Gastroesophageal sphincter (tissue), 4 donors: Measurements from ENCODE around the gene CTSW. TPM values are rescaled to one million over a fixed set of nuclear protein-coding genes. Genes with fewer than 3 reads are reported as not detected.
A peak's percentile ranks its signal among the peaks of the same experiment; 100 is the strongest.

ENCODE experiments used
- ATAC-seq: fragments of 150-250 bp; one replicate; pipeline ENCODE4 v1.9.1; 2016; ENCODE audit warnings: mild to moderate bottlenecking, moderate library complexity
- H3K27ac ChIP-seq, 4 donors: fragments of 200-600 bp; sonication (generic) in 3 of 4; 1 replicate in 3 of 4; 2 replicates in 1 of 4; pipeline ENCODE4 v1.5.1; 2016 to 2019
- H3K27me3 ChIP-seq: fragments of 200-600 bp; sonication (generic); one replicate; pipeline ENCODE4 v1.5.1; 2019
- H3K36me3 ChIP-seq, 2 donors: fragments of 200-600 bp; sonication (generic); one replicate each; pipeline ENCODE4 v1.5.1; 2019; ENCODE audit warnings: control low read depth in 1 of 2
- H3K4me1 ChIP-seq, 3 donors: fragments of 200-600 bp; sonication (generic); 1 replicate in 2 of 3; 2 replicates in 1 of 3; pipeline ENCODE4 v1.5.1; 2016 to 2019; ENCODE audit warnings: control low read depth in 2 of 3
- H3K4me3 ChIP-seq, 2 donors: fragments of 200-600 bp; sonication (generic); one replicate each; pipeline ENCODE4 v1.5.1; 2019; ENCODE audit warnings: mild to moderate bottlenecking in 1 of 2, moderate library complexity in 1 of 2
- H3K9me3 ChIP-seq, 3 donors: fragments of 200-600 bp; sonication (generic); one replicate each; pipeline ENCODE4 v1.5.1; 2017 to 2019; ENCODE audit warnings: control low read depth in 2 of 3
- CTCF ChIP-seq, 4 experiments: fragments of 200-600 bp in 2 of 4; fragments of 450-650 bp in 2 of 4; sonication (generic) in 1 of 4; IDR thresholded peaks; one replicate each; pipeline ENCODE4 v1.5.1; 2017 to 2019; ENCODE audit warnings: antibody characterized with exemption in 4 of 4, mild to moderate bottlenecking in 2 of 4, moderate library complexity in 2 of 4
- EP300 ChIP-seq: sonication (generic); formaldehyde crosslinking; IDR thresholded peaks from one replicate; pipeline ENCODE4 v1.6.1; 2017; ENCODE audit warnings: antibody characterized with exemption, mild to moderate bottlenecking
- POLR2A ChIP-seq, 2 donors: fragments of 450-650 bp; IDR thresholded peaks; one replicate each; pipeline ENCODE4 v1.6.1; 2017; ENCODE audit warnings: antibody characterized with exemption in 2 of 2, mild to moderate bottlenecking in 2 of 2, moderate library complexity in 1 of 2
- POLR2AphosphoS5 ChIP-seq: sonication (generic); formaldehyde crosslinking; IDR thresholded peaks from one replicate; pipeline ENCODE4 v1.6.1; 2017; ENCODE audit warnings: antibody characterized with exemption
- WGBS, 2 donors: methylation state at CpG; one replicate each; pipeline ENCODE4 v1.1.5; 2018; ENCODE audit warnings: low coverage in 1 of 2; 5-methylcytosine and 5-hydroxymethylcytosine counted together
- total RNA-seq, 4 donors: library from RNA; depleted of rRNA; stranded (reverse); fragments of >200 nt; gene quantifications; one replicate each; pipeline ENCODE4 v1.1.0, GENCODE V29; 2016

CTSW gene
- total RNA-seq, 4 donors from 2014 or later: 0.52 to 3.6 (median 0.94) TPM; not detected in 1

GRCh38 chr11:65911682-65912568 is 32.3 kb downstream of the CTSW start:
- Histone ChIP-seq H3K27me3 (no peaks in the 10 kb centered on the region), H3K4me3 (no peak overlapping the region), H3K4me1 (peaks cover 0 to 51% (median 30%) of the 10 kb centered on the region in 3 donors), H3K27ac (peak overlapping the region in 2 of 4 donors; percentile 45 to 51), H3K9me3 (no peaks in the 10 kb centered on the region), H3K36me3 (peaks cover 0 to 2% of the 10 kb centered on the region in 2 donors)
- TF ChIP-seq POLR2AphosphoS5 (peak; percentile 62), POLR2A (IDR thresholded peaks at IDR 0.05) (no peak), EP300 (no peak), CTCF (IDR thresholded peaks at IDR 0.05) (peak in 3 of 4 experiments; percentile 27 to 45 (median 30))
- peak; percentile 44 for ATAC-seq
- 19 to 21% methylated on average over 8 to 10 of the region's 14 CpGs for WGBS, 2 donors

- 31% methylated on average over 2 of the region's 4 CpGs; no CpG with 5 or more reads in 1 of the 2 donors for WGBS, 2 donors
- no peak for TF ChIP-seq POLR2A (IDR thresholded peaks at IDR 0.05)
- no peak for TF ChIP-seq CTCF (IDR thresholded peaks at IDR 0.05)
- TF ChIP-seq POLR2AphosphoS5: no peak
- no peak for TF ChIP-seq EP300
- H3K9me3 ChIP-seq: no peaks in the 10 kb centered on the region
- no peak overlapping the region for H3K4me3 ChIP-seq
- H3K4me1 ChIP-seq: peaks cover 0 to 60% (median 40%) of the 10 kb centered on the region in 3 donors
- no peaks in the 10 kb centered on the region for H3K27me3 ChIP-seq
- no peak for ATAC-seq
- peak overlapping the region in 2 of 4 donors; percentile 1 to 8 for H3K27ac ChIP-seq
- H3K36me3 ChIP-seq: peaks cover 0 to 8% of the 10 kb centered on the region in 2 donors
Observed at GRCh38 chr11:65912845-65913244, 33.2 kb downstream of the CTSW start.

GRCh38 chr11:65915101-65915820 is 35.6 kb downstream of the CTSW start:
- ATAC-seq: no peak
- H3K4me3 ChIP-seq: no peak overlapping the region
- WGBS, 2 donors: 60 to 80% methylated on average over 1 to 4 of the region's 10 CpGs
- no peaks in the 10 kb centered on the region for H3K9me3 ChIP-seq
- H3K36me3 ChIP-seq: peaks cover 0 to 8% of the 10 kb centered on the region in 2 donors
- H3K27ac ChIP-seq: peak overlapping the region; percentile 66 to 98 (median 97)
- H3K4me1 ChIP-seq: peaks cover 0 to 69% (median 45%) of the 10 kb centered on the region in 3 donors
- no peaks in the 10 kb centered on the region for H3K27me3 ChIP-seq
- no peak for TF ChIP-seq POLR2A (IDR thresholded peaks at IDR 0.05)
- no peak for TF ChIP-seq EP300
- TF ChIP-seq CTCF (IDR thresholded peaks at IDR 0.05): no peak
- no peak for TF ChIP-seq POLR2AphosphoS5

GRCh38 chr11:65915821-65916251 is 36.2 kb downstream of the CTSW start:
- peaks cover 0 to 74% (median 51%) of the 10 kb centered on the region in 3 donors for H3K4me1 ChIP-seq
- peak overlapping the region in 1 of 2 donors; percentile 8 for H3K4me3 ChIP-seq

GRCh38 chr11:65916391-65916790 is 36.8 kb downstream of the CTSW start:
- H3K4me1 ChIP-seq: peaks cover 0 to 76% (median 50%) of the 10 kb centered on the region in 3 donors
- TF ChIP-seq CTCF (IDR thresholded peaks at IDR 0.05): no peak
- TF ChIP-seq POLR2AphosphoS5: no peak
- no peak for TF ChIP-seq POLR2A (IDR thresholded peaks at IDR 0.05)
- no peak for TF ChIP-seq EP300
- WGBS, 2 donors: 60 to 67% methylated on average over 1 to 3 of the region's 7 CpGs
- no peaks in the 10 kb centered on the region for H3K27me3 ChIP-seq
- H3K27ac ChIP-seq: peak overlapping the region; percentile 66 to 98 (median 97)
- no peak for ATAC-seq
- H3K9me3 ChIP-seq: no peaks in the 10 kb centered on the region
- no peak overlapping the region for H3K4me3 ChIP-seq
- peaks cover 0 to 17% of the 10 kb centered on the region in 2 donors for H3K36me3 ChIP-seq

More at GRCh38 chr11:65915821-65916251, 36.2 kb downstream of the CTSW start:
- peak; percentile 77 for ATAC-seq
- peak overlapping the region; percentile 66 to 98 (median 97) for H3K27ac ChIP-seq
- TF ChIP-seq POLR2A (IDR thresholded peaks at IDR 0.05) (no peak), POLR2AphosphoS5 (peak; percentile 96)
- H3K27me3 ChIP-seq: no peaks in the 10 kb centered on the region
- WGBS, 2 donors: 0 to 33% methylated on average over 1 to 3 of the region's 13 CpGs
- peaks cover 0 to 11% of the 10 kb centered on the region in 2 donors for H3K36me3 ChIP-seq
- no peaks in the 10 kb centered on the region for H3K9me3 ChIP-seq
